Measurements from ENCODE around the gene DDX31. TPM values are rescaled to one million over a fixed set of nuclear protein-coding genes. Genes with fewer than 3 reads are reported as not detected.

Gene DDX31
- total and polyA plus RNA-seq, 9 donors: 8.3 to 13.2 (median 9.0) TPM

GRCh38 chr9:132555528-132555927 lies 114.3 kb downstream of the DDX31 start:
- Histone ChIP-seq H3K36me3 (ENCODE audit: control insufficient read depth, insufficient read depth, low read length) (no peaks in the 10 kb centered on the region), H3K9me3 (replicated peaks; ENCODE audit: control insufficient read depth, low read depth, low read length) (peaks cover 3% of the 10 kb centered on the region), H3K27me3 (ENCODE audit: control insufficient read depth, insufficient read depth, low read length) (peaks cover 53% of the 10 kb centered on the region), H3K4me3 (ENCODE audit: low read length) (no peak overlapping the region), H3K27ac (ENCODE audit: low read length) (no peak overlapping the region), H3K4me1 (ENCODE audit: control insufficient read depth, insufficient read depth, low read length) (peaks cover 4% of the 10 kb centered on the region)
- 77% methylated on average over 4 of the region's 8 CpGs for WGBS (ENCODE audit: insufficient coverage)
- DNase-seq: no peak

GRCh38 chr9:132554755-132555154 lies 115.0 kb downstream of the DDX31 start:
- H3K9me3 ChIP-seq (replicated peaks; ENCODE audit: control insufficient read depth, low read depth, low read length): peaks cover 3% of the 10 kb centered on the region
- no peaks in the 10 kb centered on the region for H3K4me1 ChIP-seq (ENCODE audit: control insufficient read depth, insufficient read depth, low read length)
- no peak overlapping the region for H3K4me3 ChIP-seq (ENCODE audit: low read length)
- no peak for DNase-seq
- H3K27ac ChIP-seq (ENCODE audit: low read length): no peak overlapping the region
- H3K27me3 ChIP-seq (ENCODE audit: control insufficient read depth, insufficient read depth, low read length): peaks cover 51% of the 10 kb centered on the region
- H3K36me3 ChIP-seq (ENCODE audit: control insufficient read depth, insufficient read depth, low read length): no peaks in the 10 kb centered on the region
- WGBS (ENCODE audit: insufficient coverage): 83% methylated on average over 2 of the region's 2 CpGs

- no peak overlapping the region for H3K4me3 ChIP-seq (ENCODE audit: low read length)
- peaks cover 42% of the 10 kb centered on the region for H3K27me3 ChIP-seq (ENCODE audit: control insufficient read depth, insufficient read depth, low read length)
- no peak for DNase-seq
- WGBS (ENCODE audit: insufficient coverage): 67% methylated on average over 12 of the region's 12 CpGs
- H3K27ac ChIP-seq (ENCODE audit: low read length): no peak overlapping the region
- no peaks in the 10 kb centered on the region for H3K4me1 ChIP-seq (ENCODE audit: control insufficient read depth, insufficient read depth, low read length)
- H3K9me3 ChIP-seq (replicated peaks; ENCODE audit: control insufficient read depth, low read depth, low read length): peaks cover 3% of the 10 kb centered on the region
- H3K36me3 ChIP-seq (ENCODE audit: control insufficient read depth, insufficient read depth, low read length): no peaks in the 10 kb centered on the region
Measured at GRCh38 chr9:132552041-132552440, 117.7 kb downstream of the DDX31 start.

- peaks cover 3% of the 10 kb centered on the region for H3K9me3 ChIP-seq (replicated peaks; ENCODE audit: control insufficient read depth, low read depth, low read length)
- no peak overlapping the region for H3K27ac ChIP-seq (ENCODE audit: low read length)
- DNase-seq: no peak
- H3K36me3 ChIP-seq (ENCODE audit: control insufficient read depth, insufficient read depth, low read length): no peaks in the 10 kb centered on the region
- H3K27me3 ChIP-seq (ENCODE audit: control insufficient read depth, insufficient read depth, low read length): peaks cover 39% of the 10 kb centered on the region
- peaks cover 4% of the 10 kb centered on the region for H3K4me1 ChIP-seq (ENCODE audit: control insufficient read depth, insufficient read depth, low read length)
- H3K4me3 ChIP-seq (ENCODE audit: low read length): no peak overlapping the region
- 42% methylated on average over 6 of the region's 13 CpGs for WGBS (ENCODE audit: insufficient coverage)
Measured at GRCh38 chr9:132551556-132551955, 118.2 kb downstream of the DDX31 start.

- Histone ChIP-seq H3K27ac (ENCODE audit: low read length) (no peak overlapping the region), H3K4me3 (ENCODE audit: low read length) (no peak overlapping the region), H3K4me1 (ENCODE audit: control insufficient read depth, insufficient read depth, low read length) (peaks cover 12% of the 10 kb centered on the region), H3K27me3 (ENCODE audit: control insufficient read depth, insufficient read depth, low read length) (peaks cover 24% of the 10 kb centered on the region), H3K9me3 (replicated peaks; ENCODE audit: control insufficient read depth, low read depth, low read length) (peaks cover 3% of the 10 kb centered on the region), H3K36me3 (ENCODE audit: control insufficient read depth, insufficient read depth, low read length) (no peaks in the 10 kb centered on the region)
- no peak for DNase-seq
- 50% methylated on average over 5 of the region's 17 CpGs for WGBS (ENCODE audit: insufficient coverage)
Measured at GRCh38 chr9:132548751-132549640, 120.8 kb downstream of the DDX31 start.

- no peak for DNase-seq
- Histone ChIP-seq H3K36me3 (ENCODE audit: control insufficient read depth, insufficient read depth, low read length) (no peaks in the 10 kb centered on the region), H3K4me3 (ENCODE audit: low read length) (no peak overlapping the region), H3K9me3 (replicated peaks; ENCODE audit: control insufficient read depth, low read depth, low read length) (peaks cover 3% of the 10 kb centered on the region), H3K27me3 (ENCODE audit: control insufficient read depth, insufficient read depth, low read length) (peaks cover 18% of the 10 kb centered on the region), H3K27ac (ENCODE audit: low read length) (no peak overlapping the region), H3K4me1 (ENCODE audit: control insufficient read depth, insufficient read depth, low read length) (peaks cover 12% of the 10 kb centered on the region)
- 66% methylated on average over 8 of the region's 21 CpGs for WGBS (ENCODE audit: insufficient coverage)
Measured at GRCh38 chr9:132547976-132548730, 121.6 kb downstream of the DDX31 start.

- H3K36me3 ChIP-seq (ENCODE audit: control insufficient read depth, insufficient read depth, low read length): no peaks in the 10 kb centered on the region
- no peaks in the 10 kb centered on the region for H3K9me3 ChIP-seq (replicated peaks; ENCODE audit: control insufficient read depth, low read depth, low read length)
- DNase-seq: no peak
- H3K27ac ChIP-seq (ENCODE audit: low read length): no peak overlapping the region
- 83% methylated on average over 13 of the region's 13 CpGs for WGBS (ENCODE audit: insufficient coverage)
- H3K4me1 ChIP-seq (ENCODE audit: control insufficient read depth, insufficient read depth, low read length): peaks cover 12% of the 10 kb centered on the region
- H3K27me3 ChIP-seq (ENCODE audit: control insufficient read depth, insufficient read depth, low read length): peaks cover 15% of the 10 kb centered on the region
- no peak overlapping the region for H3K4me3 ChIP-seq (ENCODE audit: low read length)
Measured at GRCh38 chr9:132547436-132547835, 122.3 kb downstream of the DDX31 start.

- no peak for DNase-seq
- Histone ChIP-seq H3K27me3 (ENCODE audit: control insufficient read depth, insufficient read depth, low read length) (peaks cover 15% of the 10 kb centered on the region), H3K36me3 (ENCODE audit: control insufficient read depth, insufficient read depth, low read length) (no peaks in the 10 kb centered on the region), H3K4me1 (ENCODE audit: control insufficient read depth, insufficient read depth, low read length) (peaks cover 12% of the 10 kb centered on the region), H3K27ac (ENCODE audit: low read length) (no peak overlapping the region), H3K4me3 (ENCODE audit: low read length) (no peak overlapping the region), H3K9me3 (replicated peaks; ENCODE audit: control insufficient read depth, low read depth, low read length) (no peaks in the 10 kb centered on the region)
- WGBS (ENCODE audit: insufficient coverage): 51% methylated on average over 5 of the region's 7 CpGs
Measured at GRCh38 chr9:132547052-132547431, 122.7 kb downstream of the DDX31 start.

- Histone ChIP-seq H3K36me3 (ENCODE audit: control insufficient read depth, insufficient read depth, low read length) (no peaks in the 10 kb centered on the region), H3K27ac (ENCODE audit: low read length) (no peak overlapping the region), H3K4me3 (ENCODE audit: low read length) (no peak overlapping the region), H3K27me3 (ENCODE audit: control insufficient read depth, insufficient read depth, low read length) (peaks cover 9% of the 10 kb centered on the region), H3K4me1 (ENCODE audit: control insufficient read depth, insufficient read depth, low read length) (peaks cover 12% of the 10 kb centered on the region), H3K9me3 (replicated peaks; ENCODE audit: control insufficient read depth, low read depth, low read length) (no peaks in the 10 kb centered on the region)
- peak; percentile 59 for DNase-seq
- 0% methylated on average over 20 of the region's 27 CpGs for WGBS (ENCODE audit: insufficient coverage)
Measured at GRCh38 chr9:132546148-132547051, 123.4 kb downstream of the DDX31 start.
